Stimulated activated CD8-positive, alpha-beta memory T cell treated with anti-CD3 and anti-CD28 coated beads, Interleukin-15, amount 100 ng/mL, for 1 hour (primary cell): ENCODE data around the gene SMOC2.
"Not testable (repeated sequence)": the region's sequence is repeated elsewhere in the genome, so short reads cannot be mapped to it uniquely, and the experiment has no call there.

Experiments used
- DNase-seq: peaks from one replicate; pipeline ENCODE4 v3.0.0-alpha.2; 2020; ENCODE audit warnings: low read depth

Gene SMOC2

GRCh38 chr6:168518867-168519266 lies 77.9 kb downstream of the SMOC2 start:
- DNase-seq = no peak

GRCh38 chr6:168520233-168520632 lies 79.2 kb downstream of the SMOC2 start:
- DNase-seq = no peak

GRCh38 chr6:168524571-168525001 lies 83.6 kb downstream of the SMOC2 start:
- no peak for DNase-seq

GRCh38 chr6:168525114-168525513 lies 84.1 kb downstream of the SMOC2 start:
- no peak for DNase-seq

DNA sequence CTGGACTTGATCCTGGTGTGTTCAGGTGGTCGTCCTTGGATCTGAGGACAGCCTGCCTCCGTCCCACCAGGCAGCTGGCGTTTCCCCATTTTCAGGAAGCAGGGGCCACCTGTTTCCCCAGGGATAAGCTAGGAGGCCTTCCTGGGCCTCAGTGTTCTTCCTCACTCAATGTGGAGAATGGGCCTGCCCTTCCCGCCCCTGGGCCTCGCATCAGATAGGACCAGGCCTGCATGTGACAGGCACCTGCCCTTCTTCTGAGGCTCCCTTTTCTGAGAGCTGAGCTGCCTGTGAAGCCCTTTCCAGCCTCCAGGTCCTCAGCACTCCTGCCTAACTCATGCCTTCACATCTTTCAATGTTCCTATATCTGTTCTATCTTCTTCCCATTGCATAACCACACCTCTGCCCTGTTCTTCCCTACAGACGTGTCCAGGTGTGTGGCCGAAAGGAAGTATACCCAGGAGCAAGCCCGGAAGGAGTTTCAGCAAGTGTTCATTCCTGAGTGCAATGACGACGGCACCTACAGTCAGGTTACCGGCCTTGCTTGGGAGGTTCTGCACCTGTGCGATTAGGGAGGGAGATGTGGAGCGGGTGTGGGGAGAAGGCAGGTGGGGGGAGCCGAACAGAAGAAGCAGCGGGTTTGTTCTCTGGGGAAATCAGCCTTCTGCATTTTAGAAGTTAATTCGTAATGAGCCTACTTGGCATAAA lies 85.1 kb downstream of the SMOC2 start:
- no peak for DNase-seq

- DNase-seq = no peak
These were observed 85.9 kb downstream of the SMOC2 start for GRCh38 chr6:168526841-168527281.

GRCh38 chr6:168527451-168528210 lies 86.6 kb downstream of the SMOC2 start:
- DNase-seq = no peak

- no peak for DNase-seq
These were observed 87.6 kb downstream of the SMOC2 start for GRCh38 chr6:168528474-168529095.

- no peak for DNase-seq
These were observed 88.2 kb downstream of the SMOC2 start for GRCh38 chr6:168529214-168529613.

GRCh38 chr6:168530653-168531071 lies 89.7 kb downstream of the SMOC2 start:
- DNase-seq = no peak

- no peak for DNase-seq
These were observed 91.1 kb downstream of the SMOC2 start for GRCh38 chr6:168532070-168532469.

DNA sequence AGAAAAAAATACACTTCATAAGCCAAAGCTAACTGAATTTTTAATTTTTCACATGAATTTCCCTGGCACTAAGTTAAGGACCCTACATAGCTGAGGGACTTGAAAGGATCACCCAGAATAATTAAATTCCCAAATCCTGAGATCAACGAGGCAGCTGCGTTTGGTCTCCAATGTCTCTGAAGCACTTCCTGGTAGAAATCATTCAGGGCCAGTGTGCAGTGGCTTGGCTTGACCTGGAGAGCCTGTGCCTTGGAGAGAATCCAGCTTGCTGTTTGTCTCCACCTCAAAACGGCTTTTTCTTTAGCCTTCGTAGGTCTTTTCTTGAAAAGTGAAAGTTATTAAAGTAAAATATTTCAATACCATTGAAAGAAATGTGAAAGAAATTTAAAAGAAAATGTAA lies 92.4 kb downstream of the SMOC2 start:
- DNase-seq = no peak

DNA sequence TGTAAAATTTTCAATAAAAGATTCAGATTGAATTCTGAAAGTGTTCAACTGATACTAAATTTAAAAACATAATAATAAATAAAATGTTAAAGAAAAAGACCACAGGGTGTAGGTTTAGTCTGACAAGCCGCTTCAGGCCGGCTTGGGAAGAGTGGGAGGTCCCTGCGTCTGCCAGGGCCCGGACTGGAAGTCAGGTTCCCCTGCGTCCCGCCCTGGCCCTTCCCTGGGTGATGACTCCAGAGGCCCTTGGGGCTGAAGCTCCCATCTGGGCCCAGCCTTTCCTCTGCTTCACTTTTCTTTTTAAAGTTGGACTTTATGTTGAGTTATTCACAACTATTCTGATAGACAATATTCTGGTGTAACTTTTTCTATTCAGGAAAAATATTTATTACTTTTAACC lies 93.3 kb downstream of the SMOC2 start:
- DNase-seq = no peak

GRCh38 chr6:168535711-168536110 lies 94.7 kb downstream of the SMOC2 start:
- no peak for DNase-seq

DNA sequence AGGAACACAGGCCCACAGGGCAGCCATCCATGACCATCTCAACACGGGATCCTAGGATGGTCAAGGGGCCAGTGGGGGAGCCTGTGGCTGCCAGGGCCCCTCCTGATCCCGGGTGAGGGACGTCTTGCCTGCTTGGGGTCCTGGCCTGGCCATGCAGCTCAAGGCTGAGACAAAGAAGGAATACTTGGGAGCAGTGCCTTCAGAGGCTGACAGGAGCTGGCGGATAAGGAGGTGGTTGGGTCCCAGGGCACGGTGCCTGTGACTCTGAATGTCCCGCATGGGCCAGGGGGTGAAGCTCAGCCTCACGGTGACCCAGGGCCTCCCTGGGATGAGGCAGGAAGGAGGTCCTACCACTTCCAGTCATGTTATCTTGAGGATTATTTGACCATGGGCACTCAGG lies 95.2 kb downstream of the SMOC2 start:
- no peak for DNase-seq

GRCh38 chr6:168536665-168537539 lies 95.9 kb downstream of the SMOC2 start:
- no peak for DNase-seq

GRCh38 chr6:168537540-168537884 lies 96.5 kb downstream of the SMOC2 start:
- no peak for DNase-seq

DNA sequence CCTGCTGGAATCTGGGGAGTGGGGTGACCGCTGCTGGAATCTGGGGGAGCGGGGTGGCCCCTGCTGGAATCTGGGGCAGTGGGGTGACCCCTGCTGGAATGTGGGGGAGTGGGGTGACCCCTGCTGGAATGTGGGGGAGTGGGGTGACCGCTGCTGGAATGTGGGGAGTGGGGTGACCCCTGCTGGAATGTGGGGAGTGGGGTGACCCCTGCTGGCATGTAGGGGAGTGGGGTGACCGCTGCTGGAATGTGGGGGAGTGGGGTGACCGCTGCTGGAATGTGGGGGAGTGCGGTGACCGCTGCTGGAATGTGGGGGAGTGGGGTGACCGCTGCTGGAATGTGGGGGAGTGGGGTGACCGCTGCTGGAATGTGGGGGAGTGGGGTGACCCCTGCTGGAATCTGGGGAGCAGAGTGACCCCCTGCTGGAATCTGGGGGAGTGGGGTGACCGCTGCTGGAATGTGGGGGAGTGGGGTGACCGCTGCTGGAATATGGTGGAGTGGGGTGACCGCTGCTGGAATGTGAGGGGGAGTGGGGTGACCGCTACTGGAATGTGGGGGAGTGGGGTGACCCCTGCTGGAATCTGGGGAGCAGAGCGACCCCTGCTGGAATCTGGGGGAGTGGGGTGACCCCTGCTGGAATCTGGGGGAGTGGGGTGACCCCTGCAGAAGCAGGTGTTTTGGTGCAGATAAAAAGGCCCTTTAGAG lies 97.4 kb downstream of the SMOC2 start:
- not testable (repeated sequence) for DNase-seq

DNA sequence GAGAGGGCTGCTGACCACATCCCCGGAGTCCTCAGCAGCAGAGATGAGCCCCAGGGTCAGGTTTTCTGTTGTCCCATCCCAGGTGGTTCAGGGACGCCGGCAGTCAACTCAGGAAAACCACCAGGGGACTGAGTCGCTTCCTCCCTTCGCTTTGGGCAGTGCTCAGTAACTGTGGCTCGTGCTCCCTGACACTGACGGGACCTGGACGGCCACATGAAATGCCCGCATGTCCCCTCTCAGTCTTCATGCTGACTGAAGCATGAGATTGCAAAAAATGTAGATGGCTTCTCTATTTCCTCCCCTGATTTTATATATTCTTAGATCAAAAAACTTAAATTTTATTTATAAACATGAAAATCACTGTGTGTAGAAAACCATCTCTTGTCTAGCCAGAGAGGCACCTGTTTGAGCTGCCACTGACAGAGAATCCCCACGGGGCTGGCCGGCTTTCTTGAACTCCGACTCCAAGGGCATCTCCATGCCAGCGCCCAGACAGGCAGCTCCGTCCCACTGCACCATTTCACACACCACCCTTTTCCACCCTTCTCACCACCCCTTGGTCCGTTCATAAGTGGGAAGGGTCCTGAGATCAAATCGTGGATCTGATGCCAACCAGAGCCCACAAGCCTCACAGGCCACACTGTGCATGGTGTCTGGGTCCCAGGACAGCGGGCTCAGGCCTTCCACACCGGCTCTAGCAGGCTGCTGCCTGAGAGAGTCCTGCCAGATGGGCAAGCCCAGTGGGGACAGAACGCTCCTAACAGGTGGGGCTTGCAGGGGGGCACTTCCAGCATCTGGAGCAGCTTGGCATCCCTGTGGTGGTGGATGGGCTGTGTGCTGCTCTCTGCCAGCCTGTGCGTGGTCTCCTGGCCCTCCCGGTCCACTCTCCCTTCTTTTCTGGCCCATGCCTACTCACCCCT lies 98.2 kb downstream of the SMOC2 start:
- DNase-seq = no peak

DNA sequence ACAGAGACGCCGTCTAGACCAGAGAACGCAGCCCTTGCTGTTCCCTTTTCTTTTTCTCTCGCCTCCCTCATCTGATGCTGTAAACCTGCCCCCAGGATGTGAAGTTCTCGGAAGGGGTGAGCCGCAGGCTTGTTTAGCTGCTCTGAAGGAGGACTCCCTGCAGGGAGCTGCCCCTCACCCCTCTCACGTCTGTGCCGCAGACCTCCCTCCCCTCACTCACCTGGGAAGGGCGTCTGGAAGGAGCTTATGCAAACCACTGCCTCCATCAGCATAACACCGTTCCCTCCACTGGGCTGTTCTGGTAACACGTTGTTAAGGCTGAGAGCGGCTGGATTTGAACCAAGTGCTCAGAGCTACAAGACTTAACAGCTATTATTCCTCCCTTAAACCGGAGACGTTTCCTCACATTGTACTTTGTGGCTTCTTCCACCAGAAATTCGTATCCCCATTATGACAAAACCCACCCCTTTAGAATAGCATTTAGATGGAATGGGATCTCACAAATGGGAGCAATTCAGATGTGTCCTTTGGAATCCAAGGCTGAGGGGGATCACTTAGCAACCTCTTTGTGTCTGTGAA lies 99.8 kb downstream of the SMOC2 start:
- no peak for DNase-seq
